Endothelial cell of umbilical vein (primary cell): ENCODE data around the gene TOP3B. TPM values are rescaled to one million over a fixed set of nuclear protein-coding genes. Genes with fewer than 3 reads are reported as not detected.

ENCODE experiments used
- BruUV-seq: library from RNA; stranded (reverse); fragments of 400-500 nt; replicated peaks from 2 replicates; lab custom pipeline; 2021; lab: Mats Ljungman, UMichigan
- CTCF ChIA-PET: fragments of 300-600, 350-600 bp; sonication (Branson Sonifier 250); formaldehyde crosslinking; loops from one replicate; lab custom pipeline; 2021; ENCODE audit warnings: antibody characterized with exemption, inconsistent platforms; lab: Charles Lee
- POLR2A ChIA-PET: fragments of 300-600, 350-600 bp; sonication (Branson Sonifier 250); formaldehyde crosslinking; loops from one replicate; lab custom pipeline; 2021; ENCODE audit warnings: antibody characterized with exemption, inconsistent platforms; lab: Charles Lee
- DNase-seq: peaks from one replicate; pipeline ENCODE4 v3.0.0-alpha.2; 2011; ENCODE audit warnings: low read depth, low spot score
- FAIRE-seq: peaks from 2 replicates; lab custom pipeline; 2011; peaks lifted over from hg19 to GRCh38; lab: Jason Lieb, UNC
- H2AFZ ChIP-seq: 2 replicates; pipeline ENCODE4 v1.6.0; 2012; ENCODE audit warnings: low read depth, low read length, control low read depth, inconsistent platforms
- H3K27ac ChIP-seq: 2 replicates; pipeline ENCODE4 v1.5.1; 2011; ENCODE audit warnings: low read depth, mild to moderate bottlenecking, control low read depth, low read length, moderate library complexity; ENCODE audit not compliant: insufficient read depth
- H3K27me3 ChIP-seq, 2 experiments: 2 replicates each; pipeline versions ENCODE4 v1.6.0 to v1.6.1; 2011; ENCODE audit warnings: low read length in 2 of 2, mixed read lengths in 1 of 2; ENCODE audit not compliant: control insufficient read depth in 2 of 2, insufficient read depth in 2 of 2
- H3K36me3 ChIP-seq, 2 experiments: 2 replicates in 1 of 2; 3 replicates in 1 of 2; pipeline ENCODE4 v1.5.1; 2011; ENCODE audit warnings: low read length in 2 of 2, mild to moderate bottlenecking in 1 of 2, moderate library complexity in 1 of 2; ENCODE audit not compliant: control insufficient read depth in 2 of 2, insufficient read depth in 2 of 2; ENCODE audit errors: extremely low read depth in 1 of 2
- H3K4me1 ChIP-seq: 3 replicates; pipeline ENCODE4 v1.5.1; 2011; ENCODE audit warnings: mild to moderate bottlenecking, low read length; ENCODE audit not compliant: control insufficient read depth, insufficient read depth; ENCODE audit errors: extremely low read depth
- H3K4me2 ChIP-seq: 2 replicates; pipeline ENCODE4 v1.6.1; 2011; ENCODE audit warnings: low read length, control low read depth, mixed read lengths; ENCODE audit not compliant: insufficient read depth
- H3K4me3 ChIP-seq, 3 experiments: fragments of 200-600 bp in 1 of 3; sonication (generic), shearing (Covaris generic) in 1 of 3; replicated peaks in 1 of 3; 2 replicates each; pipeline ENCODE4 v1.5.1; 2011 to 2016; ENCODE audit warnings: control low read depth in 3 of 3, low read length in 3 of 3, mild to moderate bottlenecking in 2 of 3, inconsistent platforms in 1 of 3, low read depth in 1 of 3, moderate library complexity in 1 of 3; ENCODE audit not compliant: insufficient read depth in 1 of 3
- H3K79me2 ChIP-seq: 2 replicates; pipeline ENCODE4 v1.6.0; 2012; ENCODE audit warnings: low read length, inconsistent platforms; ENCODE audit not compliant: control insufficient read depth, insufficient read depth
- H3K9ac ChIP-seq: replicated peaks from 2 replicates; pipeline ENCODE3; 2011; ENCODE audit warnings: low read length, control low read depth; ENCODE audit not compliant: insufficient read depth; ENCODE audit errors: extremely low read depth
- H3K9me1 ChIP-seq: replicated peaks from 3 replicates; pipeline ENCODE4 v1.6.0; 2011; ENCODE audit warnings: mild to moderate bottlenecking, low read length; ENCODE audit not compliant: control insufficient read depth, insufficient read depth; ENCODE audit errors: extremely low read depth
- H3K9me3 ChIP-seq: replicated peaks from 2 replicates; pipeline ENCODE4 v1.5.1; 2012; ENCODE audit warnings: low read length, inconsistent platforms; ENCODE audit not compliant: control insufficient read depth, insufficient read depth
- H4K20me1 ChIP-seq: replicated peaks from 2 replicates; pipeline ENCODE3; 2011; ENCODE audit warnings: mild to moderate bottlenecking, low read length; ENCODE audit not compliant: control insufficient read depth, insufficient read depth; ENCODE audit errors: extremely low read depth
- EZH2 ChIP-seq: IDR thresholded peaks from 2 replicates; pipeline ENCODE4 v1.6.1; 2012; ENCODE audit warnings: borderline replicate concordance, low read depth, mild to moderate bottlenecking, moderate library complexity, low read length, inconsistent platforms; ENCODE audit not compliant: severe bottlenecking
- FOS ChIP-seq: IDR thresholded peaks from 2 replicates; pipeline ENCODE4 v1.6.1; 2011; ENCODE audit warnings: mild to moderate bottlenecking, low read length, moderate library complexity, borderline replicate concordance; ENCODE audit not compliant: insufficient read depth
- GATA2 ChIP-seq: IDR thresholded peaks from 2 replicates; pipeline ENCODE4 v1.7.0; 2011; ENCODE audit warnings: low read depth, mild to moderate bottlenecking, moderate library complexity, mixed read lengths, low read length; ENCODE audit not compliant: insufficient read length, insufficient read depth
- JUN ChIP-seq: IDR thresholded peaks from 2 replicates; pipeline ENCODE4 v1.6.1; 2011; ENCODE audit warnings: borderline replicate concordance, low read depth; ENCODE audit not compliant: insufficient read length, insufficient read depth
- MYC ChIP-seq: IDR thresholded peaks from one replicate; pipeline ENCODE4 v1.6.1; 2011; ENCODE audit warnings: mild to moderate bottlenecking, low read depth, low read length
- POLR2A ChIP-seq: IDR thresholded peaks from 2 replicates; pipeline ENCODE4 v1.6.1; 2012; ENCODE audit warnings: low read depth, mild to moderate bottlenecking, control low read depth, low read length
- POLR2AphosphoS5 ChIP-seq: IDR thresholded peaks from 2 replicates; pipeline ENCODE4 v1.6.1; 2012; ENCODE audit warnings: low read depth, mild to moderate bottlenecking, control low read depth, low read length, moderate library complexity; ENCODE audit not compliant: insufficient read depth
- dilution Hi-C: fragments of 300-500 bp; cut with MboI; formaldehyde crosslinking; loops from one replicate; pipeline ENCODE4 v1.15.0; 2019; ENCODE audit warnings: low sequenced_read_pairs; ENCODE audit not compliant: extremely low pct_ligation_motif_present
- intact Hi-C: fragments of 100-400 bp; cut with micrococcal nuclease; formaldehyde crosslinking; loops from one replicate; pipeline ENCODE4 v1.10.0; 2022
- polyA plus RNA-seq, 4 experiments: library from polyadenylated mRNA; depleted of rRNA in 3 of 4; stranded (reverse) in 3 of 4; unstranded in 1 of 4; fragments of >200 nt; gene quantifications; 2 replicates each; pipeline versions ENCODE4 v1.2.1 to v1.2.3, GENCODE V29; 2011 to 2012; ENCODE audit warnings: missing spikeins in 1 of 4
- total RNA-seq: library from RNA; stranded (reverse); gene quantifications from 2 replicates; pipeline ENCODE4 v1.2.3, GENCODE V29; 2021
- TF ChIP-seq, protein P1 (sequence below), 2 donors: IDR thresholded peaks; 1 replicate in 1 of 2; 2 replicates in 1 of 2; pipeline ENCODE4 v1.5.1; 2011; ENCODE audit warnings: low read length in 2 of 2, mild to moderate bottlenecking in 2 of 2, moderate library complexity in 2 of 2, control low read depth in 1 of 2, inconsistent platforms in 1 of 2, low read depth in 1 of 2; ENCODE audit not compliant: insufficient read depth in 1 of 2; ENCODE audit errors: extremely low read depth in 1 of 2
- TF ChIP-seq, protein P2 (sequence below): IDR thresholded peaks from 2 replicates; pipeline ENCODE4 v1.6.1; 2011; ENCODE audit not compliant: insufficient read depth, insufficient read length

The TOP3B gene
- total and polyA plus RNA-seq, 2 donors (not counting 3 experiments of a cell fraction or from before 2014, with no cell fraction given) = 25.2 to 56.5 TPM

DNA sequence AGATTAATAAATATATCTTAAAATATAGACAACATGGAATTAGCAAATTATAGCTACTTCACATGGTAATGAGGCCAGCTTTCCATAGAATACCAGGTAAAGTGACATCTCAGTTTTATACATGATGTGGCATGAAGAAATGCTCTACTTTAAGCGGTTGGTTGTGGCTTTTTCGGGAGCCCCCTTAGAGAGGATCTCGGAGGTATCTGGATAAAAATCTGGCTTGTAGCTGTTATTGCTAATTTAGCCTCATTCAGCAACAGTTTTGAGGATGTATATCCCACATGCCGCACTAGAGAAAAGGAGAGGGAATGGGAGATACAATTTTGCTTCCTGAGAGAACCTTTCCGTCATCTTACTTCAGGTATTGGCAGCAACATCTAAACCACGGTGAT lies 24.0 kb upstream of the TOP3B start:
- intact Hi-C loops = no loop called here
- CTCF ChIA-PET = interaction anchor here (0.6 to 1.8 kb wide), 3 partner anchors 8 to 54 kb away, joined by 3 read pairs; no protein-coding TSS in a partner anchor
- no peak for TF ChIP-seq JUN
- TF ChIP-seq, protein P1, sequence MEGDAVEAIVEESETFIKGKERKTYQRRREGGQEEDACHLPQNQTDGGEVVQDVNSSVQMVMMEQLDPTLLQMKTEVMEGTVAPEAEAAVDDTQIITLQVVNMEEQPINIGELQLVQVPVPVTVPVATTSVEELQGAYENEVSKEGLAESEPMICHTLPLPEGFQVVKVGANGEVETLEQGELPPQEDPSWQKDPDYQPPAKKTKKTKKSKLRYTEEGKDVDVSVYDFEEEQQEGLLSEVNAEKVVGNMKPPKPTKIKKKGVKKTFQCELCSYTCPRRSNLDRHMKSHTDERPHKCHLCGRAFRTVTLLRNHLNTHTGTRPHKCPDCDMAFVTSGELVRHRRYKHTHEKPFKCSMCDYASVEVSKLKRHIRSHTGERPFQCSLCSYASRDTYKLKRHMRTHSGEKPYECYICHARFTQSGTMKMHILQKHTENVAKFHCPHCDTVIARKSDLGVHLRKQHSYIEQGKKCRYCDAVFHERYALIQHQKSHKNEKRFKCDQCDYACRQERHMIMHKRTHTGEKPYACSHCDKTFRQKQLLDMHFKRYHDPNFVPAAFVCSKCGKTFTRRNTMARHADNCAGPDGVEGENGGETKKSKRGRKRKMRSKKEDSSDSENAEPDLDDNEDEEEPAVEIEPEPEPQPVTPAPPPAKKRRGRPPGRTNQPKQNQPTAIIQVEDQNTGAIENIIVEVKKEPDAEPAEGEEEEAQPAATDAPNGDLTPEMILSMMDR (IDR thresholded peaks at IDR 0.05; ENCODE audit: extremely low read depth in 1 of 2, insufficient read depth in 1 of 2, low read depth in 1 of 2, low read length in 2 of 2) = no peak
- TF ChIP-seq POLR2AphosphoS5 = no peak
- no peak for TF ChIP-seq GATA2
- TF ChIP-seq, protein P2, sequence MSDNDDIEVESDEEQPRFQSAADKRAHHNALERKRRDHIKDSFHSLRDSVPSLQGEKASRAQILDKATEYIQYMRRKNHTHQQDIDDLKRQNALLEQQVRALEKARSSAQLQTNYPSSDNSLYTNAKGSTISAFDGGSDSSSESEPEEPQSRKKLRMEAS = no peak
- TF ChIP-seq POLR2A = no peak
- TF ChIP-seq EZH2 = no peak
- no peak for TF ChIP-seq FOS
- no peak for TF ChIP-seq MYC

More for the DNA sequence above, 24.0 kb upstream of the TOP3B start:
- no peak for DNase-seq
- Histone ChIP-seq H3K27ac (no peak overlapping the region), H3K9me3 (no peaks in the 10 kb centered on the region), H3K79me2 (no peaks in the 10 kb centered on the region), H3K4me3 (no peak overlapping the region), H3K4me2 (no peak overlapping the region), H3K9ac (no peak overlapping the region), H3K9me1 (no peaks in the 10 kb centered on the region), H4K20me1 (no peaks in the 10 kb centered on the region), H3K4me1 (no peaks in the 10 kb centered on the region), H3K27me3 (peaks cover 13 to 22% of the 10 kb centered on the region in 2 experiments), H3K36me3 (no peaks in the 10 kb centered on the region), H2AFZ (no peak overlapping the region)
- no TSS peak for BruUV-seq
- dilution Hi-C loops = no loop called here
- POLR2A ChIA-PET = no interaction called here
- FAIRE-seq = no peak
